CD4-positive, alpha-beta T cell treated with Interleukin-15 for 4 hours (primary cell): Measurements from ENCODE around the gene AFF2.

Experiments used
- DNase-seq: peaks from one replicate; pipeline ENCODE4 v3.0.0-alpha.2; 2020; ENCODE audit warnings: low spot score

The AFF2 gene

GRCh38 chrX:148930206-148930729, 429.9 kb downstream of the AFF2 start:
- DNase-seq, result no peak

DNA sequence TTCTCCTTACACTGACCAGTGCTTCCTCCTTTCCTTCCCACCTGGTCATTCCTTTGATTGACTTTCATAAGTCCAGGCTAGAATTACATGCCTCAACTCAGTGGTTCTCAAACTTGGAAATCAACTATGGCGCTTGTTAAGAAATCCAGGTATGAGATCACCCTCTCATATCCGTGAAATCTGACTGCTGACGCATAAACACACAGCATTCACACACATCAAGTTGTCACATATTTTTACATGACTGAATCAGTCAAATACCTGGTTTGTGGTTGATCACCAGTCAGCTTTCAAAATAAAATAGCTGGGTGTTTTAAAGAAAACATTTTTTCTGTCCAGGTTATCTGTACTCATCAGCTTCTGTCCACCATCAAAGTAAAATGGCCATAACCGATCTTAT, 433.5 kb downstream of the AFF2 start:
- no peak for DNase-seq

DNA sequence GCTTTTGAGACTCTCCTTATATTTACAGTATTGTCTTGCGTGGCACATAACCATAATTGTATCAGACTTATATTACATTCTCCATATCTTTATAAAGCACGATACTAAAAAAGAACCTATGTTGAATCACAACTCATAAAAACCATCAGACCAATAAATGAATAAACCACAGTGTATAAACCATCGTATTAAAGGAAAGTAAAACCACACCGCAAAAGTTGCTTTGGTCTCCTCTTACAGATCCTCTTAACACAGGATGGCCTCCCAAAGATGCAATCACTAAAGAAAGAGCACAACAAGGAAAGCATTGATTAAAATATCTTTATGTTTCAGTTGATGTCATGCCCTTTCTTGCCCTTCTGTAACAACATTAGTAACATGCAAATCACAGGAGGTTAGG, 437.9 kb downstream of the AFF2 start:
- DNase-seq, result no peak

DNA sequence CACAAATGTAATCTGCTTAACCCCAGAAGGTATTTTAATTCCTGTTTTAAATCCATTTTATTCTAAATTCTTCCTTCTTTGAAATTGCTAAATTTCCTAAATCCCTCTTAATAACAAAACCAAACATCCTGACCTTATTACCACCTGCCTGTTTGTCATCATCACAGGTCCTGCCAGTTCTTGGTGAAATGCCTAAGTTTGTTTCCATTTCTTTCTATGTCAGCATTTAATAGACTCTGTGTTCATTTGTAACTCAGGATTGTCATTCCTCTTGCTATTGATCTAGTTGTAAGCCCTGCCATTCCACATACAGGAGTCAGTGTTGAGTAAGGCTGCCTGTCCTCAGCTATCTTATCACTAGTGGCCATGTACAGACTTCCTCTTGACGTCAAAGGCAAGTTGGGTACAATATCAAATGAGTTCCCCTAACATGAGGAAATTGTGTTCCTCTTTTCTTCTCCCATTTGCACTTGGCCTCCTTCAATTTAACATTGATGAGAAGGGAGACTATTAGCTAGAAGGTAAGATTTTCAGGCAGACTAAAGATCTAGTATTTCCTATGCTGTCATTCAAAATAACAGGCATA, 440.1 kb downstream of the AFF2 start:
- no peak for DNase-seq

DNA sequence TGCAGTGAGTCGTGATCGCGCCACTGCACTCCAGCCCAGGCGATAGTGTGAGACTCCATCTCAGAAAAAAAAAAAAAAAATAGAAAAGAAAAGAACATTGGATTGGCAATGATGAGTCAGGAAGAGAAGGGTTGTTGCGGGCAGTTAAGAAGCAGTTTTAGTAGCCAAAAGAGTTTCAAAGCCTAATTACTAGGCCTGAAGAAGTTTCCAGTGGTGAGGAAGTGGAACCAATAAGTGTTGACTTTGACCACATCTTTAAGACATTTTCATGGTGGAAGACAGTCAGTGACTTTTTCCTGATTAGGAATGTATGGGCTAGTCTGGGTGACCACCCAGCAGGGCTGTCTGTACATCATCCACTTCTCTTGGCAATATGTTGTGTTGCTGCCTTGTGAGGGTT, 442.3 kb downstream of the AFF2 start:
- DNase-seq, result no peak

- DNase-seq, result no peak
These were observed 447.1 kb downstream of the AFF2 start for GRCh38 chrX:148947399-148947975.

DNA sequence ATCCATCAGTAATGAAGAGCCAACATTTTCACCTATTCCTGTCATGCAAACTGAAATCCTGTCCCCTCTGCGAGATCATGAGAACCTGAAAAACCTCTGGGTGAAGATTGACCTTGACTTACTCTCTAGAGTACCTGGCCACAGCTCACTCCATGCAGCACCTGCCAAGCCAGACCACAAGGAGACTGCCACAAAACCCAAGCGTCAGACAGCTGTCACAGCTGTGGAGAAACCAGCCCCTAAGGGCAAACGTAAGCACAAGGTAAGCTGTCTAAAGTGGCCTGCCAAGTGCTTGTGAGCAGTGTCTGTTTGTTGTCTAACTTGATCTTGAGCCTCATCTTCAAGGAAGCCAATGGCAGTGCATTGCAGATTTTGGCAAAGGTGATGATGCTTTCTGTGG, 455.9 kb downstream of the AFF2 start:
- DNase-seq, result no peak

DNA sequence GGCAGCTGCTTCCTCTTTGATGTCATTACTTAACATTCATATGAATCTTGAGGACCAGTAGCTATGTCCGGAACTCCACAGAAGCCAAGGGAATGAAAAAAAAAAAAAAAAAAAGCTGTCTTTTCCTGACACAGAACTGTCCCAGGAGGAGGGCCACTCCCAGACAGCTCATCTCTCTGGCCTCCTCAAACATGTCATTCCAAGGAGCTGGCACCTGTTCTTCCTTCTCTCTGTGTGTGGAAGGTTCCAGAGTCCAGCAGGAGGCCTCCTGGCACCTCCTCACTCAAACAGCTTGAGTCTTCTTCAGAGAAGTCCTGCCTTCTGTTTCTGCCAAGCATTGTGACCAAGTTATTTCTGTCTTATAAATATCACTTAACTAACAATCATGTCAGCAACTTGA, 458.5 kb downstream of the AFF2 start:
- DNase-seq, result no peak

DNA sequence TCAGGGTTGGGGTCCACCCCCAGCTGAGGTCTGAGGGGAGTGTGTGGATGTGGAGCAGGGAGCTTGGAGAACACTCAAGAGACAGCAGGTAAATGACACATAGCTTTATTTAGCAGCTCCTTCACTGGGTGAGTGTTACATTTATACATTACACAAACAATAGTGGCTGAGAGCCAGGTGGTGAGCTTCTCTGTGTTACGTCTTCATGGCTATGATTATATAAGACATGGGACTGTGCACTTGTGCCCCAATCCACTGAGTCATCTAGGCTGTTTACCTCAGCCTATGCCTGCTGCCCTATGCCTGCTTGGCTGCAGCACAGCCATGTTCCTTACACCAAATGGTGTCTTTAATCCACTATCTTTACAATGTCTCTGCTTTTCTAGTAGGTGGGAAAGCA, 459.6 kb downstream of the AFF2 start:
- no peak for DNase-seq

- DNase-seq, result no peak
These were observed 461.6 kb downstream of the AFF2 start for GRCh38 chrX:148961985-148962384.

DNA sequence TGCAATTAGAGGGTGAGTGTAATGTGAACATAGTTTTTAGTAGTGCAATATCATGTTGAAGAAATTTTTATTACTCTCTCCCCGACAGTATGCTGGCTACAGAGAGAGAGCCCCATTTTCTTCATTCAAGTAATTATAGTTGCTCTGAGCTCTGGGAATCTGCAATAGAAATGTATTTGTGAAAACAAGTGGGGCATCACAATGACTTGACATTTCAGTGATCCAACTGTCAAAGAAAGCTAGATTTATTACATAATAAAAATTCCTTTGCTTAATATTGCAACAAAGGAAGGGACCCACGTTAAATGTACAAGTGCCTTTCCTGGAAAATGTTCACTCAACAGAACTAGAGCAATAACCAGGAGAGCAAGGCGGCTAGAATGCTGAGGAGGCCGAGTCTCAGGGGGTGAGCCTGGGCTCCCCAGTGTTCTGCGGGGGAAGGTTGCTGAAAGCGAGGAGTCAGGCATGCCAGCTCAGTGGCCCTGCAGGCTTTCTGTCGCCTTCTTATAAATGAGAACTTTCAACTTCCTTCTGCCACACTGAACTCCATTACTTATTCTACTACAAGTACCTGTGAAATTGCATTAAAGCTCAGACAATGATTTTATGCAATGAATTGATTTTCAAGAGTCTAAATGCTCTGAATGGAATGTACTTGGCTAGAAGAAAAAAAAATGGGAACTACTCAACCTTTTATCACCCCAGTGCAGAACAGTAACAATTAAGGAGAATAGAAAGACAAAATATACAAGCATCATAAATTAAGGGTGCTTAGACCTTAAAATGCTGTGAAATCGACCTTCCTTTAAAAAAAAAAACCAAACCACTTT, 476.4 kb downstream of the AFF2 start:
- DNase-seq, result no peak

- no peak for DNase-seq
These were observed 479.4 kb downstream of the AFF2 start for GRCh38 chrX:148979786-148980185.

- DNase-seq, result no peak
These were observed 483.8 kb downstream of the AFF2 start for GRCh38 chrX:148984238-148984637.

DNA sequence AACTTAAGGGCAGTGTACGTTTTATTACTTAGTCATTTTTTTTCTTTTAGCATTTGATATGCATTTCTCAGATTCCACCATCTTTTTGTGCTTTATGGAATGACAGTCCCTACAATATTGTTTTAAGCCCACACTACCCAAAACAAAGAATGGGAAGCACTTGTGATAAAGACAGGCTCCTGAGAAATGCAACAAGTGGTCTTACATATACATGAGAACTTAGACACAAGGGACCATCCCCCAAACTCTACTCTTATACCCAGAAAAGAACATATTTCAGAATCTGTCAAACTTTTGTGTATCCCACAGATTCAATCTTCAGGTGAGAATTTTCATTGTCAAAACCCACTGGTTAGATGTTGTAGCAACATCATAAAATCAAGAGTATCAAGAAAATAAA, 491.1 kb downstream of the AFF2 start:
- no peak for DNase-seq

GRCh38 chrX:148995661-148996060, 495.2 kb downstream of the AFF2 start:
- no peak for DNase-seq

DNA sequence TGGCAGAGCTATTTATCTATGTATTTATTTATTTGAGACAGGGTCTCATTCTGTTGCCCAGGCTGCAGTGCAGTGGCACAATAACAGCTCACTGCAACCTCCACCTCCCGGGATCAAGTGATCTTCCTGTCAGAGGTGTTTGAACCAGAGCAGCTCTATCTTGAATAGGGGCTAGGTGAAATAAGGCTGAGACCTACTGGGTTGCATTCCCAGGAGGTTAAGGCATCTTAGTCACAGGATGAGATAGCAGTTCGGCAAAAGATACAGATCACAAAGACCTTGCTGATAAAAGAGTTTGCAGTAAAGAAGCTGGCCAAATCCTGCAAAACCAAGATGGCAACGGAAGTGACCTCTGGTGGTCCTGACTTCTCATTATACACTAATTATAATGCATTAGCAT, 501.9 kb downstream of the AFF2 start:
- DNase-seq, result no peak

DNA sequence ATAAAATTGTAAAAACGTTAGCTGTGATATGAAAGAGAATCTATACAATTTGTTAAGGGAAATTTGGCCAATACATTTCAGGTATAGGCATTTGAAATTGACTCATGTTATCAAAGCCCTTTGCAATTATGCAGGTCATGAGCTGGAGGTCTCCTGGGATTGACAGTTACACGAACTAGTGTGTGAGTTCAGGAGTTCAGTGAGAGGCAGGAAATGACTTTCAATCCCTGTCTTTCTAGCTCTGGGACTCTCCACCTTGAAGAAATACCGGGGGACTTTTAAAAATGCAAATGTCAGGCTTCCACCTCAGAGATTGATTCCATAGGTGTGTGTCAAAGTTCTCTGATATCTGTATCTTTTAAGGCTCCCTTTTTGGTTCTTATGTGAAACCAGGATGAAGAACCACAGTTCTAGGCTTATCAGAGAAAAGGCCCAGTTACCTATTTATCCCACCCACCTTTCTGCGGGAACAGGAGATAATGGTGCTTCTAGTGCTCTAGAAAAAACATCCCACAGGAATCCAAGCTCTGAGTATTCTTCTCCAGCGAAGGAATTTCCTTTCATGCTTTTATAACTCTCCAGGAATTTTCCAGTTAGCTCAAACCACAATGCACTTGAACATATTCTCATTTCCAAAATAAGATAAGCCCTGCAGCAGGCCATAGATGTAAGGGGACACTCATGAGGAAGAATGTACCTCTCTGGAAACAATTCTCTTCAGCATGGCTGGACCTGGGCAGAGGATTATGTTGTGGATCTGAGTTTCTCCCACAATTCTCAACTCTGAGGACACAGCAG, 503.6 kb downstream of the AFF2 start:
- no peak for DNase-seq

DNA sequence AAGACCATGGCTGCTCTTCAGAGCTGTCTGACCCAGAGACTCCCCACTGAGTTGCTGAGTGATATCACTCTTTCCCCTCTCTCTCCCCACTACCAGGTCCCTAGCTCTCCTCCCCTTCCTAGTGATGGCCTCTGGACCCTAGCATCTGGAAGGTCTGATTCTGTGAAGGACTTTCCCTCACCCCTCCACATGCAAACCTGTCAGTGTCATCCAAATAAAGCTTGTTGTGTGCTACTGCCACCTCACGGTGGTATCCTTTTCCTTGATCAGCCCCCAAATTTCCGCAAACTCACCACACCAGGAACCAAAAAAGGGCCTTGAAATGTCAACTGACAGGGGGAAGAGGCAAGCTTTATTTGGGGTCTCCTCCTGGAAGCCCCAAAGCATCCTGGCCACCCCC, 504.5 kb downstream of the AFF2 start:
- no peak for DNase-seq

- DNase-seq, result no peak
These were observed 505.8 kb downstream of the AFF2 start for GRCh38 chrX:149006235-149006634.

- no peak for DNase-seq
These were observed 507.0 kb downstream of the AFF2 start for GRCh38 chrX:149007423-149007822.

DNA sequence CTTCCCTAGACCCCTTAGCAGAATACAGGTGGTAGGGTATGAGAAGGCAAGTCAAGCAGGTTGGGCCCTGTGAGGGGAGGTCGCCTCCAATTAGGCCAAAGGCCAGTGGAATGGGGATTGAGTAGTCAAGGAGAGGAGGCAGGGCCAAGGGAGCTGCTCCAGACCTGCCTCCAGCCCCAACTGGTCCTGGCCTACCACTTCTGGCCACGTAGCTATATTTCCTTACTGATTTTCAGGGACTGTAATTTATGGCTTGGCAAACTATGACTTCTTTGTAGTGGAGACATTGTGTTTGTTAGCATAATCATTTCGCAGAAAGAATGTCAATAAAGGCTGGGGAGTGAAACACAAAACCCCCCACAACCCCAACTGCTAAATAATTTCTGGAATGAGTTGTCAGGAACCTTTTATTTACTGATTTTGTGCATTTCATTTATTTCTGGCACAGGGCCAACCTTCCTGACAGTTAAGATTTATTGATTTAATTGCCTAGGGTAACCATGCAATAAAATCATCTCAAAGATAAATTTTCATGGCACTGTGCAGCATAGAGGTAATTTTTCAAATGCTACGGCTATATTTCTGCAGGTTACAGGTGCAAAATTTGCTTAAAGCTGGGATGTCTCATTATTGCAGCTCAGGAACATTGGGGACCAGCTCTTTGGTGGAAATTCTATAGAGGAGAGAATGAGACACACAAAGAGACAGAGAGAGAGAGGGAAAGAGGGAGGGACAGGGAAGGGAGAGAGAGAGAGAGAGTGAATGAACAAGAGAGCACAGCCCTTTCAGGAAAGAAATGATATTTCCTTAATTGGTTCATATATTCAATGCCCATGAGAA, 509.8 kb downstream of the AFF2 start:
- no peak for DNase-seq

- no peak for DNase-seq
These were observed 510.4 kb downstream of the AFF2 start for GRCh38 chrX:149010853-149011224.
